Umbilical cord (tissue), 2 donors: ENCODE data around the gene GAMT. TPM values are rescaled to one million over a fixed set of nuclear protein-coding genes. Genes with fewer than 3 reads are reported as not detected.

Experiments
- DNase-seq: peaks from one replicate; pipeline ENCODE4 v3.0.0-alpha.2; 2015; ENCODE audit warnings: low spot score
- total RNA-seq: library from RNA; depleted of rRNA; stranded (reverse); fragments of >200 nt; gene quantifications from one replicate; pipeline ENCODE4 v1.2.3, GENCODE V29; 2014; ENCODE audit warnings: low replicate concordance; ENCODE audit not compliant: insufficient read depth

The GAMT gene
- total RNA-seq, 1 donor from 2014 or later: 13.7 TPM

DNA sequence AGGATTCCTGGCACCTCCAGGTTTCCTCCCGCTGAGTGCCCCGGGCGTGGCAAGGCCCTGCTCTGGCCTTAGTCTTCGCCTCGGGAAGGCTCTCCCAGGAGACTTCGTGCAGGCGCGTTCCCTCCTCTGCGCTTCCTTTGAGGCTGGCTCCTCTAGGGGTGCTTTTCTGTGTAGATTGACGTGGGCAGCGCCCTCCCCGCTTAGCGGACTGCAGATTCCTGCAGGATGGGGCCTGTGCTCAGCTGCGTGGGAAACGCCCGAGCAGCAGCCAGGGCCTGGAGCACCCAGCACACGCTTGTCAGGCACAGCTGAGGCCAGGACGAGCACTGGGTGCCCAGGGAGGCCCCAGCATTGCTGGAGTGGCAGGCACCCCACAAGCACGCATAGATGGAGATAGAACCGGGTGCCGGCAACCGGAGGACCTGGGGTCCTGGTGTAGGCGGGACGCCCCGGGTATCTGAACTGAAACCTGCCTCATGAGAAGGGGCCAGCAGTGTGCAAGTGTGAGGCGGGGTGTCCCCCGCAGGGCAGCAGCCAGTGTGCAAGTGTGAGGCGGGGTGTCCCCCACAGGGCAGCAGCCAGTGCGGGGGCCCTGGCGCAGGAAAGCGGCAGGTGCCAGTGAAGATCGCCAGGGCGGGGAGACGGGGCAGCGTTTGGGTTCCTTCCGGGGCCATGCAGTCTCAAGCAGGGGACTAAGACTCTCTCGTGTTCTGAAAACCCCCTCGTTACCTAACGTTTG, 14.2 kb downstream of the GAMT start:
- DNase-seq: no peak

GRCh38 chr19:1385816-1386215, 15.5 kb downstream of the GAMT start:
- DNase-seq: no peak

DNA sequence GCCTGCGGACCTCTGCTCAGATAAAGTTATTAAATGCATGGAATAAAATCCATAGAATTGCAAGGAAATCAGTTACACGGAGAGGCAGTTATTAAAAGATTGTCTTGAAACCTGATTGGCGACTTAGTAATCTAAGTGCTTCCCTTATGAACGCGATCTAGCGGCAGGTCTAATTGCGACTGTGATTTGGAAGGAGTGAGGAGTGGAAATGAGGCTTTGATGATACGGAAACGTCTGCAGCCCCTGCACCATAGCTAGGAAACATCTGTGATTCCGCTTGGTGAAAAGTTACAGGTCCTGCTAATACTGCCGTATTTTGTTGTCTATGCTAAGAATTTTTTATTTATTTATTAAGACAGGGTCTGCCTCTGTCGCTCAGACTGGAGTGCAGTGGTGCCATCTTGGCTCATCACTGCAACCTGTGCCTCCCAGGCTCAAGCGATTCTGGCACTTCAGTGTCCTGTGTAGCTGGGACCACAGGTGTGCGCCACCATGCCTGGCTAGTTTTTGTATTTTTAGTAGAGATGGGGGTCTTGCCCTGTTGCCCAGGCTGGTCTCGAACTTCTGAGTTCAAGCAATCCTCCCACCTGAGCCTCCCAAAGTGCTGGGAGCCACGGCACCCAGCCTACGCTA, 16.7 kb downstream of the GAMT start:
- DNase-seq: no peak

- no peak for DNase-seq
These were observed 17.3 kb downstream of the GAMT start for GRCh38 chr19:1384085-1384462.

DNA sequence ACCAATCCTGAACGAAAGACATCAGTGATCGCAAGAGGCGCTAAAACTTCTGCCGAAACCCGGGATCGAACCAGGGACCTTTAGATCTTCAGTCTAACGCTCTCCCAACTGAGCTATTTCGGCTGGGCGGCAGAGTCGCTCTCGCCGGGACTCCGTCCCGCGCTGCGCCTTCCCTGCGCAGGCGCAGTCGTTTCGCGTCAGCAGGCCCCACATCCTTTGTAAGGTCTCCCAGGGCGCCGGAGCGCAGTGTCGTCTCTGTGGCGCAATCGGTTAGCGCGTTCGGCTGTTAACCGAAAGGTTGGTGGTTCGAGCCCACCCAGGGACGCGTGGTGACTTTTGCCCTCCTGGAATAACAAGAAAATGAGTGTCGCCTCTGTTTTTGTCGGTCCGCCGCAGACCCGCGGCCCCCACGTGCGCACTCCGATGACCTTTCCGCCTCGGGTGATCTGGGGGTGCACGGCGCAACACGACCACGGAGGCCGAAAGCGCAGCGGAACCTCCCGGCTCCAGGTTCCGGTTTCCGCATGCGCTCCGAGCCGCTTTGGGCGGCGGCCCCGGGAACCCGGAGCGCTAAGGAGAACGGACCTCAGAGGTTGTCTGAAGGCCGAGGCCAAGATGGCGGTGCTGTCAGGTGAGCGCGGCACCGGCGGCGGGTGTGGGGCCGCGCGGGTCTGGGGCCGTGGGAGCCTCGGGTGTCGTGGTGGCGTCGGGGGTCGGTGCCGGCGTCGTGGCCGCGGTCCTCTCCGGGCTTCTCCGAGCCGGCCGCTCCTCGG, 17.8 kb downstream of the GAMT start, which contains the start of gene NDUFS7:
Gene NDUFS7, plus strand, starts transcription at position 596 of the 773 bp plus-strand sequence. Its CDS starts 20 bp downstream, at position 616.
- peak; percentile 94 for DNase-seq

- no peak for DNase-seq
These were observed 18.4 kb downstream of the GAMT start for GRCh38 chr19:1383017-1383311.

DNA sequence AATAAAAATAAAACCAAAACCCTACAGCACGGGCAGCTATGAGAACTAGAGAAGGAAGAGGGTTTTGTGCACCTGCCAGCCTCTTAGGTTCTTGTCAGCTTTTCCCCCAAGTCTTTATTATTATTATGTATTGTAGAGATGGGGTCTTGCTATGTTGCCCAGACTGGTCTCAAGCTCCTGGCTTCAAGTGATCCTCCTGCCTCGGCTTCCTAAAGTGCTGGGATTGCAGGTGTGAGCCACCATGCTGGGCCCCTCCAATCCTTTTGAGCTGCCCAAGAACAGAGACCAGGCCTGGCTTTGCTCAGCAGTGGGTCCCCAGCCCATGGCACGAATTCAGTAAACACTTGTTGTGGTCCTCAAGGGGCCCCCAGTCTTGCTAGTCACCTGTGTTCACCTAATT, 19.1 kb downstream of the GAMT start:
- no peak for DNase-seq

- no peak for DNase-seq
These were observed 21.3 kb downstream of the GAMT start for GRCh38 chr19:1379961-1380489.

DNA sequence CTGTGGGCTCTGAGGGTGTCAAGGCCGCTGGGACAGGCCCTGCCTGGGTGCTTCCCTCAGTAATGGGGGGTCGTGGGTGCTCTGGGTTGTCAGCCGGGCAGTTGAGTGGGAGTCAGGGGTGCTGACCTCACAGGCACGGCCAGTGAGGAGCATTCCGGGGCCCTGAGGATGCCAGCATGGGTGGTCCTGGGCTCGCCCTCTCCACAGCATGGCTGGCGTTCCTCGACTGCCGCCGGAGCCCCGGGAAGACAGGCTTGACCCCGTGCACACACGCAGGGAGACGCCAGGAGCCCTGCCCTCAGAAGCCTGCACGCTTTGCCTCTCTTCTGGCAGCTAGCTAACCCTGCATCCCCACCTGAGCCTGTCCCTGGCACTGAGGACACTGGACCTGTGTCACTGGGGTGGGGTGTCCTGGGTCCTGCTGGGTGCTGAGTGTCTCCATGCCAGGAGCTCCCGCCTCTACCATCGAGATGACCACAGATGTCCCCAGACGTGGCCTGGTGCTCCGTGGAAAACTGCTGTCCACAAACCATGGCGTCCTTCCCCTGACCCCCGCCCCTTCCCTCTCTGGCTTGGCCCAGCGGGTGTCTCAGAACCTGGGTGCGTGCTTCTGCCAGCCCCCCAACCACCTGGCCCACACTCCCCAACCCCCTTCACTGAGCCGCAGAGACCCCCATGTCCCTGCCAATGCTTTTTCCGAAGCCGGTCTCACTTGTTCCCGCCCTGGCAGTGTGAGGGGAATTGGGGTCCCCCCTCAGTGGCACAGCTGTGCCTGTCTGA, 22.0 kb downstream of the GAMT start:
- no peak for DNase-seq

- no peak for DNase-seq
These were observed 23.2 kb downstream of the GAMT start for GRCh38 chr19:1377965-1378785.

DNA sequence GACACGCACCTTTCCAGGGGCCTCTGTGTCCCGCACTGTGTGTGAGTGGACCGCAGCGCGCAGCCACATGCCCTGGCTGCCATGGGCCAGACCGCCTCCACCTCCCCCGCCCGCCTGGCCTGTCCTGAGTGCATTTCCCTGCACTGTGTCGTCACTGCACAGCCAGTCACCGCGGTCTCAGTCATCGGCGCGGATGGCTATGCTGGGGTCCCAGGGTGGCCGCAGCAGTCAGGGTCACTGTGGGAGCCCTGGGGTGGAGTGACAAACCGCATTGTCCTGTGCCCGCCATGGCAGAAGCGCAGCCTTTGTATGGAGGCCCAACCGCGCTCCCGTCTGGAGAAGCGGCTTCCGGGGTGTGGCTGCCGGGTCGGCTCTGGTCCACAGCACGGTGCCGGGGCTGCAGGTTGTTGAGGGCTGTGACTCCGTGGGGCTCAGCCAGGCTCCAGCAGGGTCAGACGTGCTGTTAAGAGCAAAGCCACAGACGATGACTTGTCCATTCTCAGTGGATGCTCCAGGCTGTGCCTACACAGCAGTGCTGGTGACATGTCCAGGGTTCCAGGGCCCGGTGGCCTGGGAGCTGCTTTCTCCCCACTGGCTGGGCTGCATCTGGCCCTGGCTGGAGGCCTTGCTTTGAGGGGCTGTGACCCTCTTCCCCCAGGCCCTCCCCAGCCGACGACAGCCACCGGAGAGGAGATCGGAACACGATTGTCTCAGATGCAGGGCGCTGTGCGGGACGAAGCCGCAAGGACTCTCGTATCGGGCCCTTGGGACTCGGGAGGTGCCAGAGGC, 24.0 kb downstream of the GAMT start:
- no peak for DNase-seq

DNA sequence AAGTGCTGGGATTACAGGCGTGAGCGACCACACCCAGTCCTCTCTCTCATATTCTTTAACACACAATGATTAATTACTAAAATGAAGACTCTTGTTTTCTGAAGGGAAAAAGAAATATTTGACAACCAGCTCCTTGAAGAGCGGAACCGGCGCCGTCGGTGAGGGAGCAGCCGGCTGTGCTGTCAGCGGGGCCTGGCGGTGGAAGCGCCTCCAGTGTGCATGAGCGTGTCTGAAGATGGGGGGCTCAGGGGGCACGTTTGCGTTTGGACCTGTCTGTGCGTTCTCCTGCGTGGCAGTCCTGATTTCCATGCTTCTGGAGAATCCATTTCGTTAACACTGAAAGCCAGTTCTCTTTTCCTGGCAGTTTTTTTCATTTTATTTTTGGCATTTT, 24.9 kb downstream of the GAMT start:
- no peak for DNase-seq

GRCh38 chr19:1374250-1374577, 27.1 kb downstream of the GAMT start:
- DNase-seq: no peak

DNA sequence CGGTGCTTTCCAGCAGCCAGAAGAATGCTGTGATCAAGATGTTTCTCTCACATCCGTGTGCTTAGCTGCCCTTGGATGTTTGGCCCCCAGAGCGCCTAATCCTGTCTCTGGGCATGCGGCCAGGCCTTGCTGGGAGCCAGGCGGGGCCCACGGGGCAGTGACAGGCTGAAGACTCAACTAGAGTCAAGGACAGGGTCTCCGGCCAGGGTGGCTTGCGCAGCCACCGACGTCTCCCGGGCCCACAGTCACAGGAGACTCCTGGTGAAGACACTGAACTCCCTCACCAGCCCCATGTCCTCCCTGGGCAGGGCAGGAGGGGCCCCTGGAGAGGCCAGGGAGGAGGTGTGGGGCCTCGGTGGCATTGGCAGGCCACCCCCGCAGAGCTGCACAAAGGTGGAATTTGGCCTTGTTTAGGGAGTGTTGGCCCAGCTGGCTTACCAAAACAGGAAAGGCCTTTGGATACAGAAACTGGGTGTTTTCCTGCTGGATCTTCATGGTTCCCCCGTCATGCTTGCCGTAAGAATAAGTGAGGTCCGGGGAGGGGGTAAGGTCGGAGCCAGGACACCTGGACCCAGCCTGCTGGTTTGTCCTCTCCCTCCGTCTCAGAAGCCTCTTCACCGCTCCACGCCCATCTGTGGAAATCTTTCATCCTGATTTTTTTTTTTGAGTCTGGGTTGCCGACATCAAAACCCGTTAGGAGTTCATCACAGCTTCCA, 27.6 kb downstream of the GAMT start:
- peak; percentile 78 for DNase-seq

DNA sequence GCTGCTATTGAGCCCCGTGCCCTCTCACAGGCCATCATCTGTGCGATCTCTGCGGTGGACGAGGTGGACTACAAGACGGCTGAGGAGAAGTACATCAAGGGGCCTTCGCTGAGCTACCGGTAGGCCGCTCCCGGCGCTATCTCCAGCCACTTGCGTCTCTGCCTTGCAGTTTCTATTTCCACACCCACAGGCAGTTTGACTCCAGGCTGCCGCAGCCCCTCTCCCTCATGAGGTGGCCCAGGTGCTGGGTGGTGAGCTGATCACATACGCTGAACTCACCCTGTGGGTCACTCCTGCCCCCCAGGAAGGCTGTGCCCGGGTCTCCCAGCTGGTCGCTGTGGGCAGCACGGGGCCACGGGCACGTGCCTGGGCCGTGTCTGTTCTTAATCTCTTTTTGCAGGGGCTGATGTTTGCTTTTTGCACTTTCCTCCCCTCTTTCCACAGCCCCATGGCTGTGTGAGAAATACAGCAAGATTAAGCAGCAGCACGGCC, 28.3 kb downstream of the GAMT start:
- no peak for DNase-seq

DNA sequence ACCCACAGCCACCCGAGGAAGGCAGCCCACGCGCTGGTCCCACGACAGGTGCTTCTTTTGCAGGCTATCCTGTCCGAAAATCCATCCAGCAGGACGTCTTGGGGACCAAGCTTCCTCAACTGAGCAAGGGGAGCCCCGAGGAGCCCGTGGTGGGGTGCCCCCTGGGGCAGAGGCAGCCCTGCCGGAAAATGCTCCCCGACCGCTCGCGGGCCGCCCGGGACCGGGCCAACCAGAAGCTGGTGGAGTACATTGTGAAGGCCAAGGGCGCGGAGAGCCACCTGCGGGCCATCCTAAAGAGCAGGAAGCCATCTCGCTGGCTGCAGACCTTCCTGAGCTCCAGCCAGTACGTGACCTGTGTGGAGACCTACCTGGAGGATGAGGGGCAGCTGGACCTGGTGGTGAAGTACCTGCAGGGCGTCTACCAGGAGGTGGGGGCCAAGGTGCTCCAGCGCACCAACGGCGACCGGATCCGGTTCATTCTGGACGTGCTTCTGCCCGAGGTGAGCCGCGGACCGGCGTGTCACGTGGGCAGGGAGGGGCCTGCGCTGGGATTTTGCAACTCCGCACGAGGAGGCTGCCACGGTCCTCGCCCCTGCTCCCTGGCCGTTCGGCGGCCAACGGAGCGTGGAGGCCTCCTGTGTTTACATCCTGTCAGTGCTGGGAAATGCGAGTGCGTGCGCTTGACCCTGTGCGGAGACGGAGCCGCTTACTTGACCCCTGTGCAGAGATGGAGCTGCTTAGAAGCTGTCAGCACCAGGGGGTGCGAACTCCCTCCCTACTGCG, 30.6 kb downstream of the GAMT start:
- DNase-seq: no peak

DNA sequence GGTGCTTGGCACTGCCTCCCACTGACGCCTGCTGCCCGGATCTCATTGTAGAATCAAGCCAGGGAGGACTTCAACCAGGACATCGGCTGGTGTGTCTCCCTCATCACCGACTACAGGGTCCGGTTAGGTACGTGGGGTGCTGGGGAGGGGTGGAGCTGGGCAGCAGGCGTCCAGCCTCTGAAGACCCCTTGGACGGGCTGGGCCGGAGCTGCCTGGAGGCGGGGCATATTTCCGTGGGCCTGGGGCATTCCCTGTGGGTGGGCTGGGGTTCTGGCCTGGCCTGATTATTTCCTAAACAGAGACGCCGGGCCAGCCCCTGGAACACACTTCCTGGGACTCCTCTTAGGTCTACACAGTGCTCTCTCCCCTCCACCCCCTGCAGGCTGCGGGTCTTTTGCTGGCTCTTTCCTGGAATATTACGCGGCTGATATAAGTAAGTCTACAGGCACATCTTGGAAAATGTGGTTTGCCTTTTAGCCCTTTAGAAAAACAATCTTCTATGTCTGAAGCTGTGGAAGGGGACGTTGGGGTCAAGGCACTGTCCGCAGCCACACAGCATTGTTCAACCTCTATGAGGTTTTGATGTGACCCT, 32.0 kb downstream of the GAMT start:
- no peak for DNase-seq
